Measurements from ENCODE around the gene GIMD1.
"Not testable (repeated sequence)": the region's sequence is repeated elsewhere in the genome, so short reads cannot be mapped to it uniquely, and the experiment has no call there.

The GIMD1 gene

GRCh38 chr4:106347167-106347566 lies 21.4 kb downstream of the GIMD1 start:
- DNase-seq: no peak

- no peak for DNase-seq
Observed at GRCh38 chr4:106344647-106344970, 24.0 kb downstream of the GIMD1 start.

GRCh38 chr4:106343865-106344646 lies 24.5 kb downstream of the GIMD1 start:
- no peak for DNase-seq

GRCh38 chr4:106340774-106341173 lies 27.8 kb downstream of the GIMD1 start:
- no peak for DNase-seq

- DNase-seq: no peak
Observed at GRCh38 chr4:106339431-106339830, 29.1 kb downstream of the GIMD1 start.

- no peak for DNase-seq
Observed at GRCh38 chr4:106338671-106339070, 29.9 kb downstream of the GIMD1 start.

GRCh38 chr4:106337916-106338315 lies 30.7 kb downstream of the GIMD1 start:
- DNase-seq: no peak

- DNase-seq: no peak
Observed at GRCh38 chr4:106336618-106337017, 32.0 kb downstream of the GIMD1 start.

- DNase-seq: no peak
Observed at GRCh38 chr4:106334741-106335470, 33.7 kb downstream of the GIMD1 start.

- no peak for DNase-seq
Observed at GRCh38 chr4:106333186-106333585, 35.4 kb downstream of the GIMD1 start.

- no peak for DNase-seq
Observed at GRCh38 chr4:106329041-106329618, 39.4 kb downstream of the GIMD1 start.

- no peak for DNase-seq
Observed at GRCh38 chr4:106325800-106326199, 42.8 kb downstream of the GIMD1 start.

GRCh38 chr4:106323119-106323518 lies 45.5 kb downstream of the GIMD1 start:
- no peak for DNase-seq

GRCh38 chr4:106321814-106322213 lies 46.8 kb downstream of the GIMD1 start:
- DNase-seq: not testable (repeated sequence)

- not testable (repeated sequence) for DNase-seq
Observed at GRCh38 chr4:106321168-106321567, 47.4 kb downstream of the GIMD1 start.

GRCh38 chr4:106320235-106320634 lies 48.3 kb downstream of the GIMD1 start:
- DNase-seq: no peak

- no peak for DNase-seq
Observed at GRCh38 chr4:106318511-106318910, 50.1 kb downstream of the GIMD1 start.

GRCh38 chr4:106317815-106318214 lies 50.8 kb downstream of the GIMD1 start:
- no peak for DNase-seq

- no peak for DNase-seq
Observed at GRCh38 chr4:106316773-106317409, 51.7 kb downstream of the GIMD1 start.

- DNase-seq: peak; percentile 71
Observed at GRCh38 chr4:106315968-106316772, 52.4 kb downstream of the GIMD1 start, which contains the start of the genes AIMP1 and TBCK. Gene AIMP1, plus strand, starts transcription at chr4:106316550. Its CDS starts 8,460 bp downstream, at chr4:106325010. Gene TBCK, minus strand, starts transcription at chr4:106316209. Its CDS starts 7,249 bp downstream, at chr4:106308960.

- DNase-seq: no peak
Observed at GRCh38 chr4:106315476-106315967, 53.1 kb downstream of the GIMD1 start.

- DNase-seq: no peak
Observed at GRCh38 chr4:106314960-106315359, 53.6 kb downstream of the GIMD1 start.

Data from NCI-H774 (cell line).